Transverse colon (tissue), 4 donors: ENCODE measurements around the gene SMAD5.

Experiments
- CTCF ChIP-seq, 5 experiments: fragments of 200-600 bp in 3 of 5; fragments of 450-650 bp in 2 of 5; sonication (generic) in 3 of 5; IDR thresholded peaks; 1 replicate in 2 of 5; 2 replicates in 3 of 5; pipeline ENCODE4 v1.5.1; 2016 to 2017; ENCODE audit warnings: antibody characterized with exemption in 5 of 5, inconsistent platforms in 3 of 5, mild to moderate bottlenecking in 2 of 5, moderate library complexity in 1 of 5
- EP300 ChIP-seq: sonication (generic); formaldehyde crosslinking; IDR thresholded peaks from one replicate; pipeline ENCODE4 v1.6.1; 2017; ENCODE audit warnings: antibody characterized with exemption, low read depth
- POLR2A ChIP-seq: fragments of 450-650 bp; IDR thresholded peaks from one replicate; pipeline ENCODE4 v1.6.1; 2016; ENCODE audit warnings: antibody characterized with exemption, mild to moderate bottlenecking, moderate library complexity
- POLR2AphosphoS5 ChIP-seq, 3 donors: sonication (generic); formaldehyde crosslinking; IDR thresholded peaks; one replicate each; pipeline ENCODE4 v1.6.1; 2016; ENCODE audit warnings: antibody characterized with exemption in 3 of 3

- TF ChIP-seq CTCF (IDR thresholded peaks at IDR 0.05) (no peak), POLR2AphosphoS5 (IDR thresholded peaks at IDR 0.05) (peak in 1 of 3 donors; percentile 12), POLR2A (no peak), EP300 (no peak)
Measured at GRCh38 chr5:136123236-136123768, 9.3 kb upstream of the SMAD5 start.
